ENCODE data around the gene KIAA0825. TPM values are rescaled to one million over a fixed set of nuclear protein-coding genes. Genes with fewer than 3 reads are reported as not detected.
A peak's percentile ranks its signal among the peaks of the same experiment; 100 is the strongest.
"Not testable (repeated sequence)": the region's sequence is repeated elsewhere in the genome, so short reads cannot be mapped to it uniquely, and the experiment has no call there.

The KIAA0825 gene
- total RNA-seq, 2 experiments from 2014 or later, result 1.1 to 1.3 TPM

DNA sequence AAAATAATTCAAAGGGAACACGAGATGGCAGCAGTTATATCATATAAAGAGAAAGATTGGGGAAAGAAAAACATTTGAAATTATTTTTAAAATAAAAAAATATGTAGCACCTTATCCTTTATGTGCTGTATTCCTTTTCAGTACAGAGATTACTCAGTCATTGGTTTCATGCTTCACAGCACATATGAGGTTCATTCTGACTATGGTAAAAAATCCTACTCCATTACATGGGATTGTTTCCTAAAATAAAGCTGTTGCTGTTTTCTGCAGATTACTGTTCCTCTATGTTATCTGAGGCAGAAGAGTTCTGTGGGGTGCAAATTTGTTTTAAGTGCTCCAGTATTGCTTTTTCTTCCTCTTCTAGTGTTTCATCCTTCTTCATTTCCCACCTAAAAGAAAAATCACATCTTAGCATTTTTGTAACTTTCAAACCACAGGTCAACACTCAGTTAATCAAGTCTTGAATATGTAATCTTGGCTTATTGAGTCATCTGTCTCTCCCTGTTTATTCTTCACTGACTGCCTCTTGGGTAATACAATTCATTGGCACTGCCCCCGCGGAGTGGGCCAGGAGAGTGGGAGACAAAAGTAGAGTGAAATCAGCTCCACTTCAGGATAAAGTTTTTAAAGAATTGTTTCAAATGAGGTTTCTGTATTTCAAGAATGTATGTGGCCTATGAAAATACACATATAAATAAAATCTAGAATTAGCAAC, 464.5 kb downstream of the KIAA0825 start:
- H3K36me3 Mint-ChIP-seq (ENCODE audit: low read depth), result no peaks in the 10 kb centered on the region
- no peak overlapping the region for H3K4me3 Mint-ChIP-seq
- no peaks in the 10 kb centered on the region for H3K4me1 Mint-ChIP-seq
- ATAC-seq, result no peak
- DNase-seq, result no peak
- intact Hi-C loops (cut with DNase I, micrococcal nuclease), result no loop called here
- H3K9me3 Mint-ChIP-seq (ENCODE audit: low read depth), result no peaks in the 10 kb centered on the region
- POLR2A ChIA-PET, result no interaction called here
- CTCF ChIA-PET, result no interaction called here
- H3K27me3 Mint-ChIP-seq, result no peaks in the 10 kb centered on the region
- no peak overlapping the region for H3K27ac Mint-ChIP-seq

GRCh38 chr5:94143621-94144020, 474.8 kb downstream of the KIAA0825 start:
- H3K4me3 Mint-ChIP-seq; intact Hi-C loops (cut with DNase I, micrococcal nuclease); ATAC-seq; H3K27me3 Mint-ChIP-seq; H3K36me3 Mint-ChIP-seq (ENCODE audit: low read depth); DNase-seq; H3K27ac Mint-ChIP-seq; POLR2A ChIA-PET; H3K4me1 Mint-ChIP-seq: not testable (repeated sequence)
- peaks cover 24% of the 10 kb centered on the region for H3K9me3 Mint-ChIP-seq (ENCODE audit: low read depth)
- CTCF ChIA-PET, result interaction anchor here (0.7 kb wide), 1 partner anchor 619 kb away, joined by 3 read pairs; no protein-coding TSS in a partner anchor

DNA sequence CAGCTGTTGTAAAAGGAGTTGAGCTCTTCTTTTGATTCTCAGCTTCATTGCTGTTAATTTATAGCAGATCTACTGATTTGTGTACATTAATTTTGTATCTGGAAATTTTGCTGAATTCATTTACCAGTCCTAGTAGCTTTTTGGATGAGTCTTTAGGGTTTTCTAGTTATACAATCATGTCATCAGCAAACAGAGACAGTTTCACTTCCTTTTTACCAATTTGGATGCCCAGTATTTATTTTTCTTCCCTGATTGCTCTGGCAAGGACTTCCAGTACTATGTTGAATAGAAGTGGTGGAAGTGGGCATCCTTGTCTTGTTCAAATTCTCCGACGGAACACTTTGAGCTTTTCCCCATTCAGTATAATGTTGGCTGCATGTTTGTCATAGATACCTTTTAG, 478.1 kb downstream of the KIAA0825 start:
- H3K27me3 Mint-ChIP-seq, result peaks cover 8% of the 10 kb centered on the region
- CTCF ChIA-PET, result no interaction called here
- H3K9me3 Mint-ChIP-seq (ENCODE audit: low read depth), result peaks cover 26% of the 10 kb centered on the region
- ATAC-seq (no peak), DNase-seq (no peak)
- POLR2A ChIA-PET, result no interaction called here
- H3K4me3 Mint-ChIP-seq, result no peak overlapping the region
- H3K4me1 Mint-ChIP-seq, result no peaks in the 10 kb centered on the region
- H3K36me3 Mint-ChIP-seq (ENCODE audit: low read depth), result peaks cover 2% of the 10 kb centered on the region
- no peak overlapping the region for H3K27ac Mint-ChIP-seq
- intact Hi-C loops (cut with DNase I, micrococcal nuclease), result no loop called here

GRCh38 chr5:94130077-94130476, 488.3 kb downstream of the KIAA0825 start:
- ChIA-PET POLR2A (no interaction called here), CTCF (no interaction called here)
- ATAC-seq (no peak), DNase-seq (no peak)
- Mint-ChIP-seq H3K4me3 (no peak overlapping the region), H3K36me3 (ENCODE audit: low read depth) (no peaks in the 10 kb centered on the region), H3K27me3 (no peaks in the 10 kb centered on the region), H3K4me1 (no peaks in the 10 kb centered on the region), H3K27ac (no peak overlapping the region), H3K9me3 (ENCODE audit: low read depth) (peaks cover 4% of the 10 kb centered on the region)
- intact Hi-C loops (cut with DNase I, micrococcal nuclease), result no loop called here

GRCh38 chr5:94125107-94125506, 493.3 kb downstream of the KIAA0825 start:
- ATAC-seq, result no peak
- no peak overlapping the region for H3K4me3 Mint-ChIP-seq

DNA sequence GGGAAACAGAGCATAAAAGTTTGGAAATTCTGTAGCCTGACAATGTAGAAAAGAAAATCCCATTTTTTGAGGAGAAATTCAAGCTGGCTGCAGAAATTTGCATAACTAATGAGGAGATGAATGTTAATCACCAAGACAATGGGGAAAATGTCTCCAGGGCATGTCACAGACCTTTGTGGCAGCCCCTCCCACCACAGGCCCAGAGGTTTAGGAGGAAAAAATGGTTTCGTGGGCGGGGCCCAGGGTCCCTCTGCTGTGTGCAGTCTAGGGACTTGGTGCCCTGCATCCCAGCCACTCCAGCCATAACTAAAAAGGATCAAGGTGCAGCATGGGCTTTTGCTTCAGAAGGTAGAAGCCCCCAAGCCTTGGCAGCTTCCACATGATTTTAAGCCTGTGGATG, 502.1 kb downstream of the KIAA0825 start:
- Mint-ChIP-seq H3K4me1 (peaks cover 11% of the 10 kb centered on the region), H3K27me3 (peaks cover 12% of the 10 kb centered on the region), H3K9me3 (ENCODE audit: low read depth) (peaks cover 16% of the 10 kb centered on the region)
- POLR2A ChIA-PET; DNase-seq; CTCF ChIA-PET; ATAC-seq; H3K36me3 Mint-ChIP-seq (ENCODE audit: low read depth); H3K27ac Mint-ChIP-seq; intact Hi-C loops (cut with DNase I, micrococcal nuclease); H3K4me3 Mint-ChIP-seq: not testable (repeated sequence)

More at GRCh38 chr5:94125107-94125506, 493.3 kb downstream of the KIAA0825 start:
- H3K27me3 Mint-ChIP-seq, result peaks cover 7% of the 10 kb centered on the region
- ChIA-PET CTCF (no interaction called here), POLR2A (no interaction called here)
- H3K9me3 Mint-ChIP-seq (ENCODE audit: low read depth), result no peaks in the 10 kb centered on the region
- intact Hi-C loops (cut with DNase I, micrococcal nuclease), result no loop called here
- H3K27ac Mint-ChIP-seq, result no peak overlapping the region
- no peaks in the 10 kb centered on the region for H3K36me3 Mint-ChIP-seq (ENCODE audit: low read depth)
- DNase-seq, result no peak
- H3K4me1 Mint-ChIP-seq, result no peaks in the 10 kb centered on the region

DNA sequence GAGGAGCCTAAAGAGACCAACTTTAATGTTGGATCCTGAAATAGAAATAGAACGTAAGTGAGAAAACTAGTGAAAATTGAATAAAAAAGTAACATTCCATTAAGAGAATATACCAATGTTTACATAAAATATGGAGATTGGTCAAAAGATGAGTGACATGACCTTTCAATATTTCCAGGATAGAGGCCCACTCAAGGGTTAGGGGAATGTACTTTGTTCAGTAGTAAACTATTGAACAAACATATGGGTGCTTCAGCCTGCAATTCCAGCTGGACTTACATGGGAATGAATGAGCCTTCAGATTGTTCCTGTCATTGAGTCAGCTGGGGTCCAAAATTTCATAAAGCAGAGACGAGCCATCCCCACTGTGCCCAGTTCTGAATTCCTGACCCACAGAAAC, 505.3 kb downstream of the KIAA0825 start:
- Mint-ChIP-seq H3K4me1 (peaks cover 34% of the 10 kb centered on the region), H3K9me3 (ENCODE audit: low read depth) (peaks cover 16% of the 10 kb centered on the region), H3K27ac (no peak overlapping the region), H3K36me3 (ENCODE audit: low read depth) (peaks cover 12% of the 10 kb centered on the region), H3K27me3 (no peaks in the 10 kb centered on the region), H3K4me3 (no peak overlapping the region)
- ATAC-seq (no peak), DNase-seq (no peak)
- intact Hi-C loops (cut with DNase I, micrococcal nuclease), result loop anchor here (5.0 kb wide), 2 partner anchors 491 to 679 kb away; no protein-coding TSS in a partner anchor
- POLR2A ChIA-PET, result no interaction called here
- CTCF ChIA-PET, result no interaction called here

GRCh38 chr5:94111209-94112004, 507.0 kb downstream of the KIAA0825 start:
- peak overlapping the region; percentile 91 for H3K4me3 Mint-ChIP-seq
- intact Hi-C loops (cut with DNase I, micrococcal nuclease), result loop anchor here (1.0 to 5.0 kb wide), 5 partner anchors 237 to 681 kb away; partner anchors contain the start of genes KIAA0825 (in 1 of the 2) and SLF1 (in 1 of the 2)
- ATAC-seq (peak; percentile 97), DNase-seq (peak; percentile 96)
- peaks cover 39% of the 10 kb centered on the region for H3K4me1 Mint-ChIP-seq
- H3K9me3 Mint-ChIP-seq (ENCODE audit: low read depth), result peaks cover 15% of the 10 kb centered on the region
- H3K27me3 Mint-ChIP-seq, result no peaks in the 10 kb centered on the region
- CTCF ChIA-PET, result no interaction called here
- peak overlapping the region; percentile 93 for H3K27ac Mint-ChIP-seq
- POLR2A ChIA-PET, result interaction anchor here (0.6 kb wide), 1 partner anchor 1511 kb away, joined by 3 read pairs; no protein-coding TSS in a partner anchor
- H3K36me3 Mint-ChIP-seq (ENCODE audit: low read depth), result peaks cover 24% of the 10 kb centered on the region

DNA sequence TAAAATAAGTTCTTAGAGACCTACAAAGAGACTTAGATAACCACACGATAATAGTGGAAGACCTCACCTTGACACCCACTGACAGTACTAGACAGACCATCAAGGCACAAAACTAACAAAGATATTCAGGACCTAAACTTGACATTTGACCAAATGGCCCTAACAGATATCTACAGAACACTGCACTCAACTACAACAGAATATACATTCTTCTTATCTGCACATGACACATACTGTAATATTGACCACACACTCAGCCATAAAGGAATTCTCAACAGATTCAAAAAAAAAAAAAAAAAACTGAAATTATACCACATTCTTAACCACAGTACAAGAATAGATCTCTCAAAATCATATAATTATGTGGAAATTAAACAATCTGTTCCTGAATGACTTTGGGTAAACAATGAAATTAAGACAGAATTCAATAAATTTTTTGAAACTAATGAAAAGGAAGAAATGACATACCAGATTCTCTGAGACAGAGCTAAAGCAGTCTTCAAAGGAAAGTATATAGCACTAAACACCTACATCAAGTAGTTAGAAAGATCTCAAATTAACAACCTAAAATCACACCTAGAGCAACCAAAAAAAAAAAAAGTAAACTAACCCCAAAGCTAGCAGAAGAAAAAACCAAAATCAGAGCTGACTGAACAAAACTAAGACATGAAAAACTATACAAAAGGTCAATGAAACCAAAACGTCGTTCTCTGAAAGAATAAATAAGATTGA, 514.7 kb downstream of the KIAA0825 start:
- H3K4me1 Mint-ChIP-seq, result peaks cover 53% of the 10 kb centered on the region
- peak overlapping the region; percentile 48 for H3K27ac Mint-ChIP-seq
- no peaks in the 10 kb centered on the region for H3K27me3 Mint-ChIP-seq
- no peak overlapping the region for H3K4me3 Mint-ChIP-seq
- H3K9me3 Mint-ChIP-seq (ENCODE audit: low read depth), result peaks cover 36% of the 10 kb centered on the region
- intact Hi-C loops (cut with DNase I, micrococcal nuclease), result no loop called here
- POLR2A ChIA-PET, result no interaction called here
- CTCF ChIA-PET, result no interaction called here
- ATAC-seq (no peak), DNase-seq (no peak)
- peaks cover 53% of the 10 kb centered on the region for H3K36me3 Mint-ChIP-seq (ENCODE audit: low read depth)

Measured in activated CD4-positive, alpha-beta T cell treated with anti-CD3 and anti-CD28 coated beads for 36 hours (primary cell).